Thoracic aorta (tissue), 2 donors: Measurements from ENCODE around the gene SMIM22. TPM values are rescaled to one million over a fixed set of nuclear protein-coding genes. Genes with fewer than 3 reads are reported as not detected.

Experiments used
- ATAC-seq: fragments of 150-250 bp; one replicate; pipeline ENCODE4 v1.8.0; 2017; ENCODE audit warnings: low read depth; ENCODE audit not compliant: insufficient number of reproducible peaks, low FRiP score
- DNase-seq: peaks from one replicate; pipeline ENCODE4 v3.0.0-alpha.2; 2020; ENCODE audit warnings: low spot score
- H3K27ac ChIP-seq, 2 donors: fragments of 200-600 bp; sonication (generic); 1 replicate in 1 of 2; 2 replicates in 1 of 2; pipeline ENCODE4 v1.5.1; 2016; ENCODE audit warnings: mild to moderate bottlenecking in 2 of 2, moderate library complexity in 2 of 2
- H3K27me3 ChIP-seq: fragments of 200-600 bp; sonication (generic); replicated peaks from 2 replicates; pipeline ENCODE4 v1.6.0; 2016; ENCODE audit warnings: mild to moderate bottlenecking; ENCODE audit not compliant: insufficient read depth
- H3K36me3 ChIP-seq: fragments of 200-600 bp; sonication (generic); one replicate; pipeline ENCODE4 v1.5.1; 2016
- H3K4me1 ChIP-seq, 2 donors: fragments of 200-600 bp; sonication (generic); 1 replicate in 1 of 2; 2 replicates in 1 of 2; pipeline versions ENCODE4 v1.5.1 to v1.6.0; 2016; ENCODE audit warnings: low read depth in 2 of 2, mild to moderate bottlenecking in 1 of 2; ENCODE audit not compliant: control insufficient read depth in 1 of 2
- H3K4me3 ChIP-seq: fragments of 200-600 bp; sonication (generic); 2 replicates; pipeline ENCODE4 v1.5.1; 2016; ENCODE audit warnings: mild to moderate bottlenecking
- H3K9me3 ChIP-seq: fragments of 200-600 bp; sonication (generic); 2 replicates; pipeline ENCODE4 v1.5.1; 2016
- total RNA-seq, 2 donors: library from RNA; depleted of rRNA; stranded (reverse); fragments of >200 nt; gene quantifications; one replicate each; pipeline versions ENCODE4 v1.1.0 to v1.2.3, GENCODE V29; 2016
- TF ChIP-seq, protein P1 (sequence below): fragments of 200-600 bp; sonication (generic); IDR thresholded peaks from one replicate; pipeline ENCODE4 v1.5.1; 2019; ENCODE audit warnings: antibody characterized with exemption

SMIM22 gene
- total RNA-seq, 2 donors from 2014 or later, result not detected

DNA sequence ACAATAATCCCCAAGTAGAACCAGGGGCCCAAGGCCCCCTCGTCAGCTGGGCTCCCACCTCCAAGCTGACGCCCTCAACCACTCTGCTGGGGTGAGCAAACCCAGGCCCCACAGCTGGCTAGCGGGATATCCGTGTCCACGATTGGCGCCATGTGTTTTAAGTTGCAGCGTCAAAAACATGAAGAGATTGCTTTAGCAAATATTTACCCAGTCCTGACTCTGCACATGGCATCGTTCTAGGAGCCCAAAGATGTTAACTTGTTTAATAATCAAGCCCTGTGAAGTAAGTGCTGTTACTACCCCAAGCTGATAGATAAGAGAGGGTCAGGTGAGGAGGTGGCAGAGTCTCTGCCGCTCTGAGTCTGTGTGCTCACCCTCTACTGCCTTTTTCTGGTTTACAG is 6.7 kb upstream of the SMIM22 start:
- Histone ChIP-seq H3K4me1 (no peaks in the 10 kb centered on the region), H3K36me3 (no peaks in the 10 kb centered on the region), H3K9me3 (no peaks in the 10 kb centered on the region), H3K27me3 (no peaks in the 10 kb centered on the region), H3K4me3 (no peak overlapping the region), H3K27ac (no peak overlapping the region)
- no peak for DNase-seq
- no peak for ATAC-seq
- TF ChIP-seq, protein P1, sequence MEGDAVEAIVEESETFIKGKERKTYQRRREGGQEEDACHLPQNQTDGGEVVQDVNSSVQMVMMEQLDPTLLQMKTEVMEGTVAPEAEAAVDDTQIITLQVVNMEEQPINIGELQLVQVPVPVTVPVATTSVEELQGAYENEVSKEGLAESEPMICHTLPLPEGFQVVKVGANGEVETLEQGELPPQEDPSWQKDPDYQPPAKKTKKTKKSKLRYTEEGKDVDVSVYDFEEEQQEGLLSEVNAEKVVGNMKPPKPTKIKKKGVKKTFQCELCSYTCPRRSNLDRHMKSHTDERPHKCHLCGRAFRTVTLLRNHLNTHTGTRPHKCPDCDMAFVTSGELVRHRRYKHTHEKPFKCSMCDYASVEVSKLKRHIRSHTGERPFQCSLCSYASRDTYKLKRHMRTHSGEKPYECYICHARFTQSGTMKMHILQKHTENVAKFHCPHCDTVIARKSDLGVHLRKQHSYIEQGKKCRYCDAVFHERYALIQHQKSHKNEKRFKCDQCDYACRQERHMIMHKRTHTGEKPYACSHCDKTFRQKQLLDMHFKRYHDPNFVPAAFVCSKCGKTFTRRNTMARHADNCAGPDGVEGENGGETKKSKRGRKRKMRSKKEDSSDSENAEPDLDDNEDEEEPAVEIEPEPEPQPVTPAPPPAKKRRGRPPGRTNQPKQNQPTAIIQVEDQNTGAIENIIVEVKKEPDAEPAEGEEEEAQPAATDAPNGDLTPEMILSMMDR, result no peak

DNA sequence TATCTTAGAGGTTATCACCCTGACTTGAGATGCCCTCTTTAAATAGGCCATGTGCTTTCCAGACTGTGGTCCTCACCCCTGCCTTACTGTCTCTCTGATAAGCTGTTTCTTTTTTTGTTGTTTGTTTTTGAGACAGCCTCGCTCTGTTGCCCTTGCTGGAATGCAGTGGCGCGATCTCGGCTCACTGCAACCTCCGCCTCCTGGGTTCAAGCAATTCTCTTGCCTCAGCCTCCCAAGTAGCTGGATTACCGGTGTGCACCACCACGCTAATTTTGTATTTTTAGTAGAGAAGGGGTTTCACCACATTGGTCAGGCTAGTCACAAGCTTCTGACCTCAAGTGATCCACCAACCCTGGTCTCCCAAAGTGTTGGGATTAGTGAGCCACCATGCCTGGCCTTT is 6.3 kb upstream of the SMIM22 start:
- Histone ChIP-seq H3K36me3 (no peaks in the 10 kb centered on the region), H3K9me3 (no peaks in the 10 kb centered on the region), H3K4me3 (no peak overlapping the region), H3K27me3 (no peaks in the 10 kb centered on the region), H3K4me1 (no peaks in the 10 kb centered on the region), H3K27ac (no peak overlapping the region)
- ATAC-seq (no peak), DNase-seq (no peak)
- TF ChIP-seq, protein P1, result no peak

DNA sequence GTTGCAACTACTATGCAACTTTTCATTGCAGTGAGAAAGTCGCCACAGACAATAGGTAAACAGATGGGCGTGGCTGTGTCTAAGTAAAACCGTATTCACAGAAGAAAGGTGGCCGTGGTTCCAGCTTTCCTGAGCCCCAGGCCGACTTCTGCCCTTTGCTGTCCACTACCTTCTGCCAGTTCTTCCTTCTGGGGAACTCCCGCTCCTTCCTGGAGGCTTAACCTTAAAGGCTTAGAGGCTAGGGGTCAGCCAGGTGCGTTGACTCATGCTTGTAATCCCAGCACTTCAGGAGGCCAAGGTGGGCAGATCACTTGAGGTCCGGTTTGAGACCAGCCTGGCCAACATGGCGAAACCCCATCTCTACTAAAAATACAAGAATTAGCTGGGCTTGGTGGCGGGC is 4.9 kb upstream of the SMIM22 start:
- no peaks in the 10 kb centered on the region for H3K4me1 ChIP-seq
- DNase-seq (no peak), ATAC-seq (no peak)
- H3K27me3 ChIP-seq, result no peaks in the 10 kb centered on the region
- no peak overlapping the region for H3K27ac ChIP-seq
- no peaks in the 10 kb centered on the region for H3K9me3 ChIP-seq
- no peak overlapping the region for H3K4me3 ChIP-seq
- H3K36me3 ChIP-seq, result no peaks in the 10 kb centered on the region
- TF ChIP-seq, protein P1, result no peak

DNA sequence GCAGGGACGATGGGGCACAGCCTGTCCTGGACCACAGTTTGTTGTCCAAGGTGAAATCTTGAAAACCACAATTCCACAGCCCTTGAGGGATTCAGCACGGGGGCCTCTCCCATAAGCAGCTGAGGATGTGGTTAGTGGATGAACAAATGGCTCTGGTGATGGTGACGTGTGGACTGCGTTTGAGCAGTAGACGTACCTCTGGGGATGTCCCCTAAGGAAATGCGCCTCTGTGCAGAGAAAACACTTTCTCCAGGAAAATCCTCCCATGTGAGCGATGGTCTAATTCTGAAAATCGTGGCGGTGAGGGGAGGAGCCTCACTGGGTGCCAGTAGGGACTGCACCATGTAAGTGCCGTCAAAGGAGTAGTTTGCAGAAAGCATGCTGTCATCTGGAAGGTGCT is 4.3 kb upstream of the SMIM22 start:
- TF ChIP-seq, protein P1, result no peak
- no peak for ATAC-seq
- H3K4me3 ChIP-seq, result no peak overlapping the region

DNA sequence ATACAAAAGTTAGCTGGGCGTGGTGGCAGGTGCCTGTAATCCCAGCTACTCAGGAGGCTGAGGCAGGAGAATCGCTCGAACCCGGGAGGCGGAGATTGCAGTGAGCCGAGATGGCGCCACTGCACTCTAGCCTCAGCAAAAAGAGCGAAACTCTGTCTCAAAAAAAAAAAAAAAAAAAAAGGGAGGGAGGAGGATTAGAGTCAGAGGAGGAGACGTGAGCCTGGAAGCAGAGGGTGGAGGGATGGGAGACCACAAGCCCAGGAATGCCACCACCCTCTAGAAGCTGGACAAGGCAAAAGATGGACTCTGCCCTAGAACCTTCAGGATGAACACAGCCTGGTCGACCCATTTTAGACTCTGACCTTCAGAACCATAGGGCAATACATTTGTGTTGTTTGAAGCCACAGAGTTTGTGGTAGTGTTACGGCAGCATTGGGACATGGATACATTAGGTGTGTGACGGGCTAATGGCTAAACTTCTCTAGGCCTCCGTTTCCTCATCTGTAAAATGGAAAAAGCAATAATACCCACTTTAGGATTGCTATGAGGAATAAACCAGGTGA is 2.1 kb upstream of the SMIM22 start:
- Histone ChIP-seq H3K9me3 (no peaks in the 10 kb centered on the region), H3K4me1 (no peaks in the 10 kb centered on the region), H3K27me3 (no peaks in the 10 kb centered on the region), H3K27ac (no peak overlapping the region), H3K36me3 (no peaks in the 10 kb centered on the region), H3K4me3 (no peak overlapping the region)
- no peak for ATAC-seq
- TF ChIP-seq, protein P1, result no peak
- no peak for DNase-seq

More for the DNA sequence above, 4.3 kb upstream of the SMIM22 start:
- no peaks in the 10 kb centered on the region for H3K36me3 ChIP-seq
- H3K27ac ChIP-seq, result no peak overlapping the region
- H3K27me3 ChIP-seq, result no peaks in the 10 kb centered on the region
- no peaks in the 10 kb centered on the region for H3K4me1 ChIP-seq
- H3K9me3 ChIP-seq, result no peaks in the 10 kb centered on the region
- no peak for DNase-seq
